NOMO-1 treated with dmso at 0.1 percent for 144 hours (cell line): ENCODE results near the gene SKI.
"Not testable (repeated sequence)": the region's sequence is repeated elsewhere in the genome, so short reads cannot be mapped to it uniquely, and the experiment has no call there.

Experiments used
- DNase-seq: peaks from one replicate; lab custom pipeline; 2025; ENCODE audit not compliant: unreplicated experiment; lab: John Stamatoyannopoulos, UW

Gene SKI

DNA sequence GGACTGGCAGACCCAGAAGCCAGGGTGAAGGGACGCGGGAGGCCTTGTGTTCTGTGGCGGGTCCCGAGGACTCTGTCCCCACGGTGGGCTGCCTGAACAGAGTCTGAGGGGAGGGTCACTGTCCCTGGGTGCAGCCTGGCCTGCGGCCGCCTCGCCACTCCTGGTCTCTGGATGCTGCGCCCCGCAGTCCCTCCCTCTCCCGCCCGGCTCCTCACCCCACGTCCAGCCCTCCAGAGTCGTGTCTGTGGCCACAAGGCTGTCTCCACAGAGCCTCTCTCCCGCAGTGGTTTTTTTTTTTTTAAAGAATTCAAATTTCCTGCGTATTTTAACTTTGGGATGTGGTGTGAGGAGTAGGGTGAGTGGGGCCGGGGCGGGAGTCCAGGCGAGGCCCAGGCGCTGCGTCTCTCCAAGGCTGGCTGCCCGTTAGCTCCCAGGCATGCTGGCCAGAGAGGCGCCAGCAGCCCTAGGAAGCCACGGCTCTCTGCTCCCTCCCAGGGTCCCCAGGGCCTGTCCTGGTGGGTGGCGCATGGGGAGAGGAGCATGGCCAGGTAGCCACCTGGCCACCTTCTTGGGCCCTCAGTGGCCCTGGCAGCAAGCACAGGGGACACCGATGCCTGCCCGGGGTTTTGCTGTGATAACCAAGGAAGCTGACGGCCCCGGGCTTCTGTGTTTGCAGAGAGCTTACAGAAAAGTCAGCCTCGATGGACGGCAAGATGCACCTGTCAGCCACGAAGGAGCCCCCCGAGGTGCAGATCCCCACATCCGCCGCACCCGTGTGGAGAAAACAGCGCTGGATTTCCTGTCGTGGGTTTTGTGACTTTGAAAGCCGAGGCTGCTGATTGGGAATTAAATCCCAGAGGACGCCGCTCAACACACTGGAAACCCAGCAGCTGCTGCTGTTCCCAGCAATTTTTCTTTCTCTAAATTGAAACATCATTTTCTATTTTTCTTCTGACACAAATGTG is 90.5 kb downstream of the SKI start:
- no peak for DNase-seq

GRCh38 chr1:2319291-2319690 is 91.2 kb downstream of the SKI start:
- DNase-seq, result no peak

DNA sequence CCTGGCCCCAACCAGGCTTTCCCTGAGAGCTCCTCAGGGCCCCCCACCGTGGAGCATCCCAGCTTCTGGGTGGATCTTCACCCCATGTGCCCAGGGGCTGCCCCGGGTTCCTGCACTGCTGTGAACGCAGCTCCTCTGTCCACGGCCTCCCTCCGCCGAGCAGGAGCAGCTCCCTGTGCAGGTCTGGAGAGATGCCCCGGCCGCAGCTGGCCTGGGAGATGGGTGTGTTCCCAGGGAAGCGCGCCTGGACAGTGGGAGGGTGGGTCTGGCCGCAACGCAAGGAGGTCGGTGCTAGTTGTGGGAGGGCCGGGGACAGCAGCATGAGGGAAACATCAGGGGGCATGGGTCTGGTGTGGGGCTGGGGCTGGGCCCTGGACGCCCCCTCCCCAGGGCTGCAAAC is 91.9 kb downstream of the SKI start:
- DNase-seq, result no peak

DNA sequence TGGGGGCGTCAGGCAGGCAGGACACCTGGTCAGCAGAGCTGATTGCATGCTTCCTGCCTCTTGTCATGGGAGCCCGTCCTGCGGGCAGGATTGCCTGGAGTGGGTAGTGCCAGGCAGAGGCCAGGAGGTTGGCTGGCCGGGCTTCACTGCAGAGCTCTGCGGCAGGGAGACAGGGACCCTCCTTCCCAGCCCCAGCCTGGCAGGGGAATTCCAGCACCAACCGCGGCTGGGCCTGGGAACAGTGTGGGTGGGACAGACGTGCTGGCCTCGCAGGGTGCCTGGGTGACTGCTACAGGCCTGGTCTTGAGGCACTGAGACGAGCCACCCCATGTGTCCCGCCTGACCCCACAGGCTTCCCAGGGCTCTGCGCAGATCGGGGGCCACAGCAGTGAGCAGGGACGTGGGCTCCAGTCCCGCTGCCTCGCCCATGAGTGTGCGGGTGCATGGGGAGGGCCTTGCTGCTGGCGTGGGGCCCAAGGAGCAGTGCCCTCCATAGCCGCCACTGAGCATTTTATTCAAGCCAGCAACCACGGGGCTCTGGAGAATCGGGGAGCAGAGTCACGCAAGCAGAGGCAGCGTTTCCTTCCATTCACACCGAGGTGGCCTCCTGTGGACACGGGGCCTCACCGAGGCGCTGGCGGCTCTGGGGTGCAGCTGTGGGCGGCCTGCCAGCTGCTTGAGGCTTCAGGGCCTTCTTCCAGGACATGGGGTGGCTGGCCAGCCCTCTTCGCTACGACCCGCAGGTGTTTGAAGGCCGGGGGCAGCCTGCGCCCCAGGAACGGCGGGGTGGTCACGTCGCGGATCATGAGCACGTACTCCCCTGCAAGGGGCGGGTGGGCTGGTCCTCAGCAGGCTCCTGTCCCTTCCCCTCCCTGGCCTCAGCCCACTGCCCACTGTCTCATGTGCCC is 92.9 kb downstream of the SKI start:
- no peak for DNase-seq

DNA sequence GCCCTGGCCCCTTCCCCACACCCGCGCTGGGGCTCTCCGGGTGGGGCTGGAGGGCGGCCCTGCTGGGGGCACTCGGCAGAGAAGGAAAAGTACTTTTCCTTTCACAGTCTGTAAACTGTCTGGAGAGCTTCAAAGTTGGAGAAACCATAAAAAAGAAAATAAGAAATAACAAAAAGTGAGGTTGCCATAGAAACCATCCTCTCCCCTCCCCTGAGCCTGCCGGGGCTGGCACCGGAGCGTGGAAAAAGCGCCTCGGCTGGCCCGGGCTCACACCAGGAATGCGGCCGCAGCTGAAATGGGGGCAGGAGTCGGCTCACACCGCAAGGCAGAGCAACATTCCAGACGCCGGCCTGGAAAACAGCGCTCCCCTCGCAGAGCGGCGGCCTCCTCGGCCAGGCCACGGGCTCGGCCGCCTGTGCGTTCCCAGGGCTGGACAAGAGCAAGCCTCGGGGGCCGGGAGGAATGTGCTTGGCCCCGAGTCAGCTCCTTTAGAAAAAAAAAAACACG is 94.0 kb downstream of the SKI start:
- DNase-seq, result no peak

- DNase-seq, result no peak
These were observed 94.6 kb downstream of the SKI start for GRCh38 chr1:2322581-2323211.

GRCh38 chr1:2323451-2323974 is 95.4 kb downstream of the SKI start:
- no peak for DNase-seq

DNA sequence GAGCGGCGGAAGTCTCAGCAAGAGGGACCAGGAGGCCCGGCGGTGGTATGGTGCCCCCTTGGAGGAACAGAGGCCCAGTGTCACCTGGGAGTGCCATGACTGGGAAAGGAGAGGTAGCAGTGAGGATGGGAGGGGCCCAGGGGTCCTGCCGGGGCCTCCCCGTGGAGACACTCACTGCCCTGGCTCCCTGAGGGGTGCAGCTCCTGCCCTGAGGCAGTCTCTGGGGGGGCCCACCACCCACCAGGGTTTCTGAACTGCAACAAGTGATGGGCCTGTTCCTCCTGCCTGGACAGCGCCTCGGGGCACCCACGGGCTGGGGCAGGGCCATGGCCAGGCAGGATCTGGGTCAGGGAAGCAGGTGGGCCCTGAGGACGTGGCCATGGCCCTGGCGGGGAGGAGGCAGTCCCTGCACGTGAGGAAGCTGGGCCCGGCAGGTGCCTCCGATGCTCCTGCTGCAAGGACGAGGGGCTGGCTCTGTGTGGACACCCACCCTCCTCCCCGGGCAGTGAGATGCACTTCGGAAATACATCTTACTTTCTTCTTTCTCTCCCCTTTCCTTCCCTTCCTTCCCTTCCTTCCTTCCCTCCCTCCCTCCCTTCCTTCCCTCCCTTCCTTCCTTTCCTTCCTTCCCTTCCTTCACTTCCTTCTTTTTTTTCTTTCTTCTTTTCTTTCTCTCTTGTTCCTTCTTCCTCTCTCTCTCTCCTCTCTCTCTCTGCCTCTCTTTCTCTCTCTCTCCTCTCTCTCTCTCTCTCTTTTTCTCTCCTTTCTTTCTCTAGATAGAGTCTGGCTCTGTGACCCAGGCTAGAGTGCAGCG is 96.6 kb downstream of the SKI start:
- DNase-seq, result no peak

GRCh38 chr1:2326524-2326923 is 98.4 kb downstream of the SKI start:
- DNase-seq, result no peak

DNA sequence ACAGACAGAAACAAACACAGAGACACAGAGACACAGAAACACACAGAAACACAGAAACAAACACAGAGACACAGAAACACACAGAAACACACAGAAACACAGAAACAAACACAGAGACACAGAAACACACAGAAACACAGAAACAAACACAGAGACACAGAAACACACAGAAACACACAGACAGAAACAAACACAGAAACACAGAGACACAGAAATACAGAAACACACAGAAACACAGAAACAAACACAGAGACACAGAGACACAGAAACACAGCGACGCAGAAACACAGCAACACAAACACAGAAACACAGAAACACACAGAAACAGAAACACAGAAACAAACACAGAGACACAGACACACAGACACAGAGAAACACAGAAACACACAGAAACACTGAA is 99.0 kb downstream of the SKI start:
- not testable (repeated sequence) for DNase-seq

GRCh38 chr1:2327841-2328240 is 99.7 kb downstream of the SKI start:
- DNase-seq, result no peak

DNA sequence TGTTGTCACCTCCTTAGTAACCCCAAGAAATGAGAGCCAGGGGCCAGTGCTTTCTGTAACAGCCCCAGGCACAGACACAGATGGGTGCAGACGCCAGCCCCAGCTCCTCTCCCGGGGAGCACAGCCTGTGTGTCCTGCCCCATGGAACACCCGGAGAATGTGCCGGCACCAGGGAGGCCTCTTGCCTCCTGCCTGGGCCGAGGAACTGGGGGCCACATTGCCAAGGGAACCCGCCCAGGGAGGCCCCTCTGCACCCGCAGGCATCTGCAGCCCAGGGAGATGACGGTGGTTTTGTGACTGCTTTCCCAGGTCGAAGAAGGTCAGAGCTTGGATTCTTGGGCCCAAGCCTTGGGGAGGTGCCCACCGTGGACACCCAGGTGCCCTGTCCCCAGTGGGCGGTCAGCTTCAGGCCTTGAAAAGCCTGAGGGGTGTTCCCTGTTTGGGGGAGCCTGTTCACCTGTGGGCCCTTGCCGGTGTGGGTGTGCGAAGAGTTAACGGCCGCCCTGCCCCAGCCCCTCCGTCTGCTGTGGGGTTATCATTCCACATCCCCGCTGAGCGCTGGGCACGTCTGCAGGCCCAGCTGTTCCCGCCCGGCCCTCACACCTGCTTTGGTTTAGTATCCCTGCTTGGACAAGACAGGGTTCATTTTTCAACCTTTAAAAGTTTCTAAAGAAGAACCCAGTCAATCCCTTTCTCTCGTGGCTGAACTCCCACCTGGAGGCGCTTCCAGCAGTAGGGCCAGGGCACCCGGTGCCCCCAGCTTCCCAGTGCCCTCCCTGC is 100.7 kb downstream of the SKI start:
- no peak for DNase-seq

DNA sequence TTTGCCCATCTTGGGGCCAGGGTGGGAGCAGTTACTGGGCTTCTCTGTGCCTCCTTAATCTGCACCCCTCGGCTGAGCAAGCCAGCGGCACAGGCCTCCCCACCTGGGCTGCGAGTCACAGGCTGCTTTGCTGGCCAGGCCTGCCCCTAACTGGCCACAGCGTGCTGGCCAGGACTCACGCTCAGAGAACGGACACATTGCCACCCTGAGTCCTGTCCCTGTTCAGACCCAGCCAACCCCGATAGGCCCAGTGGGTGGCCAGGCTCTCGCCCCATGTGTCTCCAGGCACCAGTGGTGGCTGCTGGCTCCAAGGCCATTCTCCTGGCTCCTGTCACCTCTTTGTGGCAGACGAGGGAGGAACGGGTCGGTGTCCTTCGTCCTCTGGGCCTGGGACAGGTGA is 101.9 kb downstream of the SKI start:
- DNase-seq, result no peak

GRCh38 chr1:2330519-2331199 is 102.5 kb downstream of the SKI start:
- no peak for DNase-seq

DNA sequence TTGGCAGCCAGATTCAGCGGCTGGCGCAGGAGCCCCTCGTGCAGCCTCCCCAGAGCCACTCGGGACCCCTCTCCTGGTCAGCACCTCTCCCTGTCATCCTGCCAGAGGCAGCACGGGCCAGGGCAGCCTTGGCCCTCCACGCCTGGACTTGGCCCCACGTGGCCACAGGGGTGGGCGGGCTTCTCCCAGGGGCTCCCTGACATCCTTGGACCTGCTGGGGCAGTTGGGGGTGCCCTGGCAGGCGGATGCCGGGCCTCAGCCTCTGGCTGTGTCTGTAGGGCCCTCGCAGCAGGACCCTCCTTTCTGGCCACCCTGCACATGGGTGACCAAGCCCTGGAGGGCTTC is 103.1 kb downstream of the SKI start:
- DNase-seq, result no peak

- DNase-seq, result not testable (repeated sequence)
These were observed 103.5 kb downstream of the SKI start for GRCh38 chr1:2331580-2331979.

GRCh38 chr1:2334366-2334765 is 106.2 kb downstream of the SKI start:
- DNase-seq, result no peak

- no peak for DNase-seq
These were observed 106.9 kb downstream of the SKI start for GRCh38 chr1:2334883-2335534.
